Uterus (tissue), 2 donors: ENCODE results near the gene NAB2.

Source experiments
- POLR2A ChIP-seq, 2 donors: fragments of 450-650 bp; IDR thresholded peaks; one replicate each; pipeline ENCODE4 v1.6.1; 2016; ENCODE audit warnings: antibody characterized with exemption in 2 of 2, mild to moderate bottlenecking in 1 of 2, moderate library complexity in 1 of 2
- TF ChIP-seq, protein P1 (sequence below), 4 experiments: fragments of 200-600 bp in 2 of 4; fragments of 450-650 bp in 2 of 4; sonication (generic) in 2 of 4; IDR thresholded peaks; one replicate each; pipeline ENCODE4 v1.5.1; 2016 to 2019; ENCODE audit warnings: antibody characterized with exemption in 4 of 4, mild to moderate bottlenecking in 2 of 4, moderate library complexity in 1 of 4

DNA sequence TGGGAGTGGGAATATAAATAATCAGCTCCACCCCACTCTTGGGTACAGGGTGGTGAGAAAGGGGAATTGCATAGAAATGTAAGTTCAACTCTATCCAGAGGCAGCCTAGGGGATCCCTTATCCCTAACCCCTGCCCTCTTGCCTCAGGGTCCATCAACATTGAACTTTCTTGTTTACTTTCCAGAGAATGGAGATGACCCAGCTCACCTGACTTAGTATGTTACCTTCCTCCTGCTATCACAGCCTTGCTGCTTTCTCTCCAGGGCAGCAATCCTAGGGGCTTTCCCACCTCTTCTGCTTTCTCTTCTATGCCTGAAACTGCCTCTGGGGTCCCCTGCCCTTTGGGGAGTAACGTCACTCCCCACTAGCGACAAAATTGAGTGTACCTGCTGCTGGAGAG is 42.0 kb downstream of the NAB2 start:
- TF ChIP-seq, protein P1, sequence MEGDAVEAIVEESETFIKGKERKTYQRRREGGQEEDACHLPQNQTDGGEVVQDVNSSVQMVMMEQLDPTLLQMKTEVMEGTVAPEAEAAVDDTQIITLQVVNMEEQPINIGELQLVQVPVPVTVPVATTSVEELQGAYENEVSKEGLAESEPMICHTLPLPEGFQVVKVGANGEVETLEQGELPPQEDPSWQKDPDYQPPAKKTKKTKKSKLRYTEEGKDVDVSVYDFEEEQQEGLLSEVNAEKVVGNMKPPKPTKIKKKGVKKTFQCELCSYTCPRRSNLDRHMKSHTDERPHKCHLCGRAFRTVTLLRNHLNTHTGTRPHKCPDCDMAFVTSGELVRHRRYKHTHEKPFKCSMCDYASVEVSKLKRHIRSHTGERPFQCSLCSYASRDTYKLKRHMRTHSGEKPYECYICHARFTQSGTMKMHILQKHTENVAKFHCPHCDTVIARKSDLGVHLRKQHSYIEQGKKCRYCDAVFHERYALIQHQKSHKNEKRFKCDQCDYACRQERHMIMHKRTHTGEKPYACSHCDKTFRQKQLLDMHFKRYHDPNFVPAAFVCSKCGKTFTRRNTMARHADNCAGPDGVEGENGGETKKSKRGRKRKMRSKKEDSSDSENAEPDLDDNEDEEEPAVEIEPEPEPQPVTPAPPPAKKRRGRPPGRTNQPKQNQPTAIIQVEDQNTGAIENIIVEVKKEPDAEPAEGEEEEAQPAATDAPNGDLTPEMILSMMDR (IDR thresholded peaks at IDR 0.05), result no peak
- TF ChIP-seq POLR2A (IDR thresholded peaks at IDR 0.05), result no peak
